DND-41 (cell line): ENCODE results near the gene SENP1.

Source experiments
- ATAC-seq: fragments of 200-7000 bp; cut with Tn5 transposase; 3 replicates; pipeline ENCODE4 v1.9.1; 2021; ENCODE audit warnings: low read depth; ENCODE audit not compliant: insufficient read depth
- DNase-seq: peaks from one replicate; pipeline ENCODE4 v3.0.0-alpha.2; 2020
- H2AFZ ChIP-seq: 2 replicates; pipeline ENCODE4 v1.6.0; 2012; ENCODE audit warnings: low read depth, low read length
- H3K27ac ChIP-seq: 2 replicates; pipeline ENCODE4 v1.5.1; 2012; ENCODE audit warnings: low read length, inconsistent platforms
- H3K27me3 ChIP-seq: fragments of 200-600 bp; sonication (generic); 2 replicates; pipeline ENCODE4 v1.6.0; 2012; ENCODE audit warnings: low read length, mild to moderate bottlenecking, inconsistent platforms; ENCODE audit not compliant: insufficient read depth, poor library complexity
- H3K36me3 ChIP-seq: 2 replicates; pipeline ENCODE4 v1.5.1; 2012; ENCODE audit warnings: low read length, inconsistent platforms; ENCODE audit not compliant: insufficient read depth
- H3K4me1 ChIP-seq: 2 replicates; pipeline ENCODE4 v1.5.1; 2012; ENCODE audit warnings: mild to moderate bottlenecking, low read length; ENCODE audit not compliant: insufficient read depth
- H3K4me2 ChIP-seq: 2 replicates; pipeline ENCODE4 v1.6.0; 2012; ENCODE audit warnings: mild to moderate bottlenecking, moderate library complexity, low read length, inconsistent platforms; ENCODE audit not compliant: insufficient read depth
- H3K4me3 ChIP-seq, 2 experiments: fragments of 200-600 bp in 1 of 2; shearing (Covaris generic) in 1 of 2; 2 replicates each; pipeline ENCODE4 v1.5.1; 2012 to 2016; ENCODE audit warnings: inconsistent platforms in 2 of 2, low read length in 2 of 2, mild to moderate bottlenecking in 2 of 2, low read depth in 1 of 2, moderate library complexity in 1 of 2
- H3K79me2 ChIP-seq: 2 replicates; pipeline ENCODE4 v1.6.0; 2012; ENCODE audit warnings: low read length, inconsistent platforms; ENCODE audit not compliant: insufficient read depth
- H3K9ac ChIP-seq: 2 replicates; pipeline ENCODE4 v1.6.0; 2012; ENCODE audit warnings: low read depth, mild to moderate bottlenecking, inconsistent platforms, low read length, moderate library complexity
- H3K9me3 ChIP-seq: 2 replicates; pipeline ENCODE4 v1.5.1; 2012; ENCODE audit warnings: low read length, moderate library complexity, mild to moderate bottlenecking, inconsistent platforms; ENCODE audit not compliant: insufficient read depth, severe bottlenecking
- H4K20me1 ChIP-seq: 2 replicates; pipeline ENCODE4 v1.6.0; 2012; ENCODE audit warnings: low read length; ENCODE audit not compliant: insufficient read depth
- EZH2 ChIP-seq: IDR thresholded peaks from 3 replicates; pipeline ENCODE4 v1.6.1; 2012; ENCODE audit warnings: borderline replicate concordance, low read depth, mild to moderate bottlenecking, moderate library complexity, low read length, inconsistent platforms; ENCODE audit not compliant: severe bottlenecking
- TF ChIP-seq, protein P1 (sequence below): IDR thresholded peaks from 2 replicates; pipeline ENCODE4 v1.5.1; 2012; ENCODE audit warnings: borderline replicate concordance, low read length, moderate library complexity, mild to moderate bottlenecking; ENCODE audit not compliant: poor library complexity, severe bottlenecking; ENCODE audit errors: extremely low read depth

The SENP1 gene

DNA sequence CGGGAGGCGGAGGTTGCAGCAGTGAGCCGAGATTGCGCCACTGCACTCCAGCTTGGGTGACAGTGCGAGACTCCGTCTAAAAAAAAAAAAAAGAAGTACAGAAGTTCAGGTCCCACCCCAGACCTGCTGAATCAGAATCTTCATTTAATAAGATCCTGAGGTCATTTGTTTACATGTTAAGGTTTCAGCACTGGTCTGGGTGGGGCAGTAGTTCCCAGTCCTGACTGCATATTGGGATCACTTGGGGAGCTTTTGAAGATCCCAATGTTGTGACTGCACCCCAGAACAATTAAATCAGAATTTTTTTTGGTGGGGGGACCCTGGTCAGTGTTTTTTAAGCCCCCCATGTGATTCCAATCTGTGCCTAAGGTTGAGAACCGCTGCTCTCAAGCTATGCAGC is 89.9 kb downstream of the SENP1 start:
- Histone ChIP-seq H3K79me2 (no peaks in the 10 kb centered on the region), H3K27ac (no peak overlapping the region), H2AFZ (no peak overlapping the region), H3K4me2 (no peak overlapping the region), H3K27me3 (peaks cover 30% of the 10 kb centered on the region), H3K4me1 (no peaks in the 10 kb centered on the region), H3K9me3 (no peaks in the 10 kb centered on the region), H3K9ac (no peak overlapping the region), H3K4me3 (no peak overlapping the region), H3K36me3 (no peaks in the 10 kb centered on the region), H4K20me1 (no peaks in the 10 kb centered on the region)
- no peak for TF ChIP-seq EZH2
- TF ChIP-seq, protein P1, sequence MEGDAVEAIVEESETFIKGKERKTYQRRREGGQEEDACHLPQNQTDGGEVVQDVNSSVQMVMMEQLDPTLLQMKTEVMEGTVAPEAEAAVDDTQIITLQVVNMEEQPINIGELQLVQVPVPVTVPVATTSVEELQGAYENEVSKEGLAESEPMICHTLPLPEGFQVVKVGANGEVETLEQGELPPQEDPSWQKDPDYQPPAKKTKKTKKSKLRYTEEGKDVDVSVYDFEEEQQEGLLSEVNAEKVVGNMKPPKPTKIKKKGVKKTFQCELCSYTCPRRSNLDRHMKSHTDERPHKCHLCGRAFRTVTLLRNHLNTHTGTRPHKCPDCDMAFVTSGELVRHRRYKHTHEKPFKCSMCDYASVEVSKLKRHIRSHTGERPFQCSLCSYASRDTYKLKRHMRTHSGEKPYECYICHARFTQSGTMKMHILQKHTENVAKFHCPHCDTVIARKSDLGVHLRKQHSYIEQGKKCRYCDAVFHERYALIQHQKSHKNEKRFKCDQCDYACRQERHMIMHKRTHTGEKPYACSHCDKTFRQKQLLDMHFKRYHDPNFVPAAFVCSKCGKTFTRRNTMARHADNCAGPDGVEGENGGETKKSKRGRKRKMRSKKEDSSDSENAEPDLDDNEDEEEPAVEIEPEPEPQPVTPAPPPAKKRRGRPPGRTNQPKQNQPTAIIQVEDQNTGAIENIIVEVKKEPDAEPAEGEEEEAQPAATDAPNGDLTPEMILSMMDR = no peak
- DNase-seq (no peak), ATAC-seq (no peak)

DNA sequence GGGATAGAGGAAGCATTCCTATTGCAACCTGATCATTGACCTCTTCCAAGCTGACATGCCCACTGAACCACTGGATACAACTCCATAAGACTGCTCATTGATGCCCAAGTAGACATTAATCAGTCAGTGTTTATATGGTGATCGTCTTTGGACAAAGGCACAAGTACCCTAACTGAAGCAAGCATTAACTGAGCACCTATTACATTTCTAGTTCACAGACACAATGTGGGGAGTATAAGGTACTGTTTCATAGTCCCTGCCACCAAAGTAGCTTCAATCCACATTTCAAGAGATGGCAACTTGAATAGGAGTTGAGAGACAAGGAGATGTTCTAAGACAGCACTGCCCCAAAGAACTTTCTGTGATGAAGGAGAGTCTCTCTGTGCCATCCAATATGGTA is 90.8 kb downstream of the SENP1 start:
- H3K4me3 ChIP-seq = no peak overlapping the region
- no peak for DNase-seq
- no peaks in the 10 kb centered on the region for H3K4me1 ChIP-seq
- H2AFZ ChIP-seq = no peak overlapping the region
- H3K9ac ChIP-seq = no peak overlapping the region
- H3K4me2 ChIP-seq = no peak overlapping the region
- H3K36me3 ChIP-seq = no peaks in the 10 kb centered on the region
- no peak for ATAC-seq
- H3K27ac ChIP-seq = no peak overlapping the region
- peaks cover 30% of the 10 kb centered on the region for H3K27me3 ChIP-seq
- H4K20me1 ChIP-seq = no peaks in the 10 kb centered on the region
- TF ChIP-seq, protein P1 = no peak
- TF ChIP-seq EZH2 = no peak
- no peaks in the 10 kb centered on the region for H3K9me3 ChIP-seq
- no peaks in the 10 kb centered on the region for H3K79me2 ChIP-seq

DNA sequence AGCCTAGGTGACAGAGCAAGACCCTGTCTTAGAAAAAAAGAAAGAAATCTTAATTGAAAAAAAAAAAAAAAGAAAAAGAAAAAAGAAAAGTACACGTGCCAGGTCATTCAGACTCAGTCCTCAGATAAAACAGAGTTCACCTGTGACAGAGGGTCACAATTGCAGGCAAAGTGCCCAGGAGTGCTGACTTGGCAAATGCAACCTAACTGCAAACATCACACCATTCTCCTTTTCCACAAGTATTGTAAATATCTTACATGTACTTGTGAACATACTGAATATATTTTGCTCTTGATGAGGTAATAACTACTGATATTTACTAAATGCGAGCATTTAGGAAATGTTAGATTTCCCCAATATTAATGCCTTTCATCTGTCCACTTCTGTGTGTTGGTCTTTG is 92.6 kb downstream of the SENP1 start:
- H3K4me3 ChIP-seq = no peak overlapping the region
- DNase-seq (no peak), ATAC-seq (no peak)
- H3K4me2 ChIP-seq = no peak overlapping the region
- H3K9me3 ChIP-seq = no peaks in the 10 kb centered on the region
- no peak overlapping the region for H3K9ac ChIP-seq
- H4K20me1 ChIP-seq = no peaks in the 10 kb centered on the region
- no peak overlapping the region for H3K27ac ChIP-seq
- TF ChIP-seq EZH2 = no peak
- TF ChIP-seq, protein P1 = no peak
- peaks cover 18% of the 10 kb centered on the region for H3K27me3 ChIP-seq
- no peak overlapping the region for H2AFZ ChIP-seq
- no peaks in the 10 kb centered on the region for H3K79me2 ChIP-seq
- H3K4me1 ChIP-seq = no peaks in the 10 kb centered on the region
- no peaks in the 10 kb centered on the region for H3K36me3 ChIP-seq

DNA sequence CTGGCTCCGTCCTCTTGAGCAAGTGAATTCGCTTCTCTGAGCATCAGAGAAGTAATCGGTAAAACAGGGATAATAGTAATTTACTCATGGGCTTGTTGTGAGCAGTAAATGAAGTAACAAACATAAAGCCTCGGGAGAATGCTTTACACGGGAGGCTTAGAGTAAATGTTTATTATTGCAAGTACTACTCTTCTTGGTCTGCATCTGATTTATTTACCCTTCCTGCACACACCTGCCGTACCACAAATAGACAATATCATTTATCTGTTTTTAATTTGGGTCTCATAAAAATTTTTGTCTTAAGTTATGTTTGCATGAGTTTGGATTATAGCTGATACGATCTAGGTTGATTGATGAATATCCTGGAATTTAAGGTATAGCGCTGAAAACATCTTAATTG is 93.8 kb downstream of the SENP1 start:
- H3K4me3 ChIP-seq = no peak overlapping the region
- H3K4me1 ChIP-seq = no peaks in the 10 kb centered on the region
- DNase-seq = no peak
- H3K9me3 ChIP-seq = no peaks in the 10 kb centered on the region
- H3K4me2 ChIP-seq = no peak overlapping the region
- H3K27me3 ChIP-seq = peaks cover 9% of the 10 kb centered on the region
- no peak overlapping the region for H2AFZ ChIP-seq
- H4K20me1 ChIP-seq = no peaks in the 10 kb centered on the region
- no peaks in the 10 kb centered on the region for H3K36me3 ChIP-seq
- H3K27ac ChIP-seq = no peak overlapping the region
- H3K9ac ChIP-seq = no peak overlapping the region
- ATAC-seq = no peak
- no peaks in the 10 kb centered on the region for H3K79me2 ChIP-seq
- TF ChIP-seq, protein P1 = no peak
- no peak for TF ChIP-seq EZH2
